Stimulated activated CD8-positive, alpha-beta memory T cell treated with anti-CD3 and anti-CD28 coated beads, Interleukin-7, amount 100 ng/mL, for 1 hour (primary cell): ENCODE measurements around the gene CYP2A13.
"Not testable (repeated sequence)": the region's sequence is repeated elsewhere in the genome, so short reads cannot be mapped to it uniquely, and the experiment has no call there.

ENCODE experiments used
- DNase-seq, 2 donors: peaks; one replicate each; pipeline ENCODE4 v3.0.0-alpha.2; 2020; ENCODE audit warnings: low read depth in 2 of 2

The CYP2A13 gene, protein sequence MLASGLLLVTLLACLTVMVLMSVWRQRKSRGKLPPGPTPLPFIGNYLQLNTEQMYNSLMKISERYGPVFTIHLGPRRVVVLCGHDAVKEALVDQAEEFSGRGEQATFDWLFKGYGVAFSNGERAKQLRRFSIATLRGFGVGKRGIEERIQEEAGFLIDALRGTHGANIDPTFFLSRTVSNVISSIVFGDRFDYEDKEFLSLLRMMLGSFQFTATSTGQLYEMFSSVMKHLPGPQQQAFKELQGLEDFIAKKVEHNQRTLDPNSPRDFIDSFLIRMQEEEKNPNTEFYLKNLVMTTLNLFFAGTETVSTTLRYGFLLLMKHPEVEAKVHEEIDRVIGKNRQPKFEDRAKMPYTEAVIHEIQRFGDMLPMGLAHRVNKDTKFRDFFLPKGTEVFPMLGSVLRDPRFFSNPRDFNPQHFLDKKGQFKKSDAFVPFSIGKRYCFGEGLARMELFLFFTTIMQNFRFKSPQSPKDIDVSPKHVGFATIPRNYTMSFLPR

DNA sequence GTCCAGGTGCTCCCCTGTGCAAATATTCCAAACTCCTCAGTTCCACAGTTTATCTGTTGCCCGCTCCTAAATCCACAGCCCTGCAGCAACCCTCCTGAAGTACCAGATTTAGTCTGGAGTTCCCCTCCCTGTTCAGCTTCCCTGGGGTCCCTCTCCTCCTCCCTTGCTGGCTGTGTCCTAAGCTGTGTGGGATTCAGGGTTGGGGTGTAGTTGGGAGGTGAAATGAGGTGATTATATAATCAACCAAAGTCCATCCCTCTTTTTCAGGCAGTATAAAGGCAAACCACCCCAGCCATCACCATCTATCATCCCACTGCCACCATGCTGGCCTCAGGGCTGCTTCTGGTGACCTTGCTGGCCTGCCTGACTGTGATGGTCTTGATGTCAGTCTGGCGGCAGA is at the start of gene CYP2A13:
Gene CYP2A13, plus strand, starts transcription at position 301 of the 400 bp plus-strand sequence. Its CDS starts 21 bp downstream, at position 322.
- no peak for DNase-seq

DNA sequence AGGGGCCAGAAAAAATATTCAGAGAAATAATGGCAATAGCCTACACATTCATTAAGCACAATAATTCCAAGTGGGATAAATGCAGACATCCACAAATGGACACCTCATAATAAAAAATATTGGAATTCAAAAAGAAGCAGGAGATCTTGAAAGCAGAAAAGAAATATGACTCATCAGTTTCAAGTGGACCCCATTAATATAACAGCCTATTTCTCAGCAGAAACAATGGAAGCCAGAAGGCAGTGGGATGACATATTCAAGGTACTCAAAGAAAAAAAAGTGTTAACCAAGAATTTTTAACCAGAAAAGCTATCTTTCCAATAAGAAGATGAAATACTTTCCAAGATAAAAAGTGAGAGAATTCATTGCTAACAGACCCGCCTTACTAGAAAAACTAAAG is 48.4 kb upstream of the CYP2A13 start:
- DNase-seq, result no peak

DNA sequence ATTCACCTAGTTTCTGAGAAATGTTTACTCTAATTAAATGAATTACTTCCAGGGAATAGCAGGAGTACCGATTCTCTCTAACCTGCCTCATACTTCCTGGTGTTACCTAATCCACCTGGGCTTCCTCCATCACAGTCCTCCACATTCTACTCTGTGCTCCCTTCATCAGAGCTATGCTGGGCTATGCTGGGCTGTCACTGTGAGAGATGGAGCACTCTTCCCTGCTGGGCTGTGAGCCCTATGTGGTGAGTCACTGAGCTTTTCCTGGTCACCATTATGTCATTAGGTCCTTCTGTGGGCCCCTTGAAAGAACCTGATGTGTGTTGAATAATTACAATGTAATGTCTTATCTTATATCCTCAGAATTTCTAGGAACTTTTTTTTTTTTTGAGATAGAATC is 43.2 kb upstream of the CYP2A13 start:
- not testable (repeated sequence) for DNase-seq

DNA sequence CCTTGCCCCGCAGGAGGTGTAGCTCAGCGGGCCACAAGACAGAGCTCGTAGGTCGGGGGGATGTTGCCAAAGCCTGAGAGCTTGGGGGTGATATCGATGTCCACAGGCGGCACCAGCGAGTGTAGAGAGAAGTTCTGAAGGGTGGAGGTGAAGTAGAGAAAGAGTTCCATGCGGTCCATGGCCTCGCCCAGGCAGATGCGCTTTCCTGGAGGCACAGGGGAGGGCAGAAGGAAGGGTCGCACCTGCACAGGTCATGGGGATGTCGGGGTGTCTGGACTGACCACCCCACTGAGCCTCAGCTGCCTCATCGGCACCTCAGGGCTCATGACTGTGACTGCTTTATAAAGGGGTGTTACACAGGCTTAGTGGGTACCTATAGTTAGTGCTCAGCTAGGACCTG is 37.8 kb upstream of the CYP2A13 start:
- DNase-seq, result no peak

DNA sequence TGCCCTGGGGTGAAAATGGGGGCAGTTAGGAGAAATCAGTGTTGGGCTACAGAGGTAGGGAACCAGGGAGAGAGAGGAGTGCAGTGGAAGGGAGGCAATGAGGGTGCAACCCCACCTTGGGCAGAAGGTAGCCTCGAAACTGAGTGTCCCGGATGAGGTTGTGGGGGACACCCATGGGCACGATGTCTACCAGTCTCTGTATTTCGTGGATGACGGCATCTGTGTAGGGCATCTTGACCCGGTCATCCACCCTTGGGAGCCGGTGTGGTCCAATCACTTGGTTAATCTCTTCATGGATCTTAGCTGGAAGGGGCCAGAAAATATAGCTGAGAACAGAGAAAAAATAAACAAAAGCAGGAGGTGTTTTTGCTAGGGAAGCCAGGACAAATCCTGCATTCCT is 36.1 kb upstream of the CYP2A13 start:
- DNase-seq, result not testable (repeated sequence)

DNA sequence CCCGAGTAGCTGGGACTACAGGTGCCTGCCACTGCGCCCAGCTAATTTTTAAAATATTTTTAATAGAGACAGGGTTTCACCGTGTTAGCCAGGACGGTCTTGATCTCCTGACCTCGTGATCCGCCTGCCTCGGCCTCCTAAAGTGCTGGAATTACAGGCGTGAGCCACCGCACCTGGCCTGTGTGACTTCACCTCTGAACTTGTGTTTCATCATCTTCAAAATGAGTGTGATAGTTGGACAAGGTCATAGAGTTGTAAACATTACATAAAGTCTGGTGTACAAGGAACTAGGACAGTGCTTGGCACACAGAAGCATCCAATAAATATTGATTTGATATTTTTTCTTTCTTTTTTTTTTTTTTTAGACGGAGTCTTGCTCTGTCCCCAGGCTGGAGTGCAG is 34.9 kb upstream of the CYP2A13 start:
- not testable (repeated sequence) for DNase-seq

DNA sequence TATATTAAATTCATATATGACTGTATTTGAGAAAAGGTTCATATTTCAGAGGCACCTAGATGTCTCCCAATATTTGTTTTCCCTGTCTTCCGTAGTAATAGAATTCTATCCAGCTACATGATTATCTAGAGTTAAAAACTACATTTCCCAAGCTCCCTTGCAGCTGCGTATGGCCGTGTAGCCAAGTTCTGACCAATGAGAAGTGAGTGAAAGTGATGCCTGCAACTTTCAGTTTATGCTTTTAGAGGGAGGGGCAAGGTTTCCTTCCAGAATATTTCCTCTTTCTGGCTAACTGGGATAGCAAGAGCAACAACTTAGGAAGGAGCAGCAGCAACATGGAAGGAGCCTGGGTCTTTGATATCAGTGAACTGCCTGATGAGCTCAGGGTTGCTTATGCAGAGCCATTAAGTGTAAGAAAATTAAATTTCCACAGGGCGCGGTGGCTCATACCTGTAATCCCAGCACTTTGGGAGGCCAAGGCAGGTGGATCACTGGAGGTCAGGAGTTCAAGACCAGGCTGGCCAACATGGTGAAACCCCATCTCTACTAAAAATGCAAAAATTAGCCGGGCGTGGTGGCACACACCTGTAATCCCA is 23.2 kb upstream of the CYP2A13 start:
- no peak for DNase-seq

DNA sequence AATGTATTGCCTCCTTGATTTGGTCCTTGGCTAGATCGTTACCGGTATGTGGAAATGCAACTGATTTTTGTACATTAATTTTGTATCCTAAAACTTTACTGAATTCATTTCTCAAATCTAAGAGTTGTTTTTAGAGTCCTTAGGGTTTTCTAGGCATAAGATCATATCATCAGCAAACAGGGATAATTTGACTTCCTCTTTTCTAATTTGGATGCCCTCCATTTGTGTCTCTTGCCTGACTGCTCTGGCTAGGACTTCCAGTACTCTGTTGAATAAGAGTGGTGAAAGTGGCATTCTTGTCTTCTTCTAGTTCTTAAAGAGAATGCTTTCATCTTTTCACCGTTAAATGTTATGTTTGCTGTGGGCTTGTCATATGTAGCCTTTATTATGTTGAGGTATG is 12.0 kb upstream of the CYP2A13 start:
- DNase-seq, result no peak

DNA sequence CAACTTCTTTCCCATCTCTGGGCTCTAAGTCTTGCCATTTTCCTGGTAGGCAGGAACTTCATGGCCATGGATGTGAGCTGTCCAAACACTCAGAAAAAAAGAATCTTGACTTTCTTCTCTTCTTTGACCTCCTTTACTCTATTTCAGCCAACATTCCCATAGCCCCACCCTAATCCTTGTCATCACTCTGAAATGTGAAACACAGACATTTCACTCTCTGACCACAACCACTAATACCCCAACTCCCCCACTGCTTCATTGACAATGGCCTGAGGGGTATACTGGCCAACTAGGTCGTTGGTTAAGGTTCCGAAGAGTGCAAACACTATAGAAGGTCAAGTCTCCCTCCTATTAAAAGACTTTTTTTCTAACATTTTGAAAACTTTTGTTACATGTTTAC is 4.7 kb upstream of the CYP2A13 start:
- DNase-seq, result no peak

DNA sequence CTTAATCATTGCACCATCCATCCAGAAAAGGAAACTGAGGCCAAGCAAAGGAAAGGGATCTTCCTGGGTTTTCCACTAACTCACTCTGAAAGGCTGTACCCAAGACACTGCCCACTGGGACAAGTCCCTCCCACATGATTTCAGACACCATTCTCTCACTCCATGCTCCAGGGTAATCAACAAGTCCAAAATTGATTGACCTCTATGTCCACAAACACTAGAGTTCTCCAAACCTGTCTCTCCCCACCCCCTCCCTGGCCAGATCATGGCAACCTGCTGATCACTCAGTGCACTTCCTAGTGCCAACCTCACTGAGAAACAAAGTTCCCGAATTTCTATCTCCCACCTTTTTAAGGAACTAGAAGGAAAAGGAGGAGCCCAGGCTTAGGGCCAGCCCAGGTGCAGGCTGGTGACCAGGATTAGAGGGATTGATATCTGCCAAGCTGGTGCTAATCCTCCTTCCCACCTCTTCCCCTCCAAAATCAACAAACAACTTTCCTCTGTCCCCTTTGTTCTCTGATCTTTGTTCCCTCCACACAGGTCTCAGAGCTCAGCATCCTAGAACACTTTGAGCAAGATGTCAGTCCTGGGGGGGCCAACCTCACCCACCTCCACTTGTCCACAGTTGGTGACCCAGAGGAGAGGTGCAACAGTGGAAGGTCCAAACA is 2.4 kb upstream of the CYP2A13 start:
- no peak for DNase-seq

DNA sequence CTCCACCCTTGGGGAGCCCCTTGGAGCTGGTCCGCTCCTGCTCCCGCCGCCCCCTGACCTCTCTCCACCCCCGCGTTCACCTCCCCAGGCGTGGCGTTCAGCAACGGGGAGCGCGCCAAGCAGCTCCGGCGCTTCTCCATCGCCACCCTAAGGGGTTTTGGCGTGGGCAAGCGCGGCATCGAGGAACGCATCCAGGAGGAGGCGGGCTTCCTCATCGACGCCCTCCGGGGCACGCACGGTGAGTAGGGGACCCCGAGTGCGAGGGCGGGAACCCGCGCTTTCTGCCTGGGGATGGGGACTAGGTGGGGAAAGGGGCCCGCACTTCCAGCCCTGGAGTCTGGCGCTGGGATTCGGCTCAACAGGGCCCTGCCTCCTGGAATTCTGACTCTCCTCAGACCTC is 1.7 kb downstream of the CYP2A13 start:
- DNase-seq, result no peak

DNA sequence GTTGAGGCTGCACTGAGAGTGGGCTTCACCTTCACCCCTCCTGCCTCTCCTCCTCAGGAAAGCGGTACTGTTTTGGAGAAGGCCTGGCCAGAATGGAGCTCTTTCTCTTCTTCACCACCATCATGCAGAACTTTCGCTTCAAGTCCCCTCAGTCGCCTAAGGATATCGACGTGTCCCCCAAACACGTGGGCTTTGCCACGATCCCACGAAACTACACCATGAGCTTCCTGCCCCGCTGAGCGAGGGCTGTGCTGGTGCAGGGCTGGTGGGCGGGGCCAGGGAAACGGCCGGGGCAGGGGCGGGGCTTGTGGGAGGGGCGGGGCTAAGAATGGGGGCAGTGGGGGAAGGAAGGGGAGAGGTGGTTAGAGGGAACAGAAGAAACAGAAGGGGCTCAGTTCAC is 7.5 kb downstream of the CYP2A13 start:
- no peak for DNase-seq

DNA sequence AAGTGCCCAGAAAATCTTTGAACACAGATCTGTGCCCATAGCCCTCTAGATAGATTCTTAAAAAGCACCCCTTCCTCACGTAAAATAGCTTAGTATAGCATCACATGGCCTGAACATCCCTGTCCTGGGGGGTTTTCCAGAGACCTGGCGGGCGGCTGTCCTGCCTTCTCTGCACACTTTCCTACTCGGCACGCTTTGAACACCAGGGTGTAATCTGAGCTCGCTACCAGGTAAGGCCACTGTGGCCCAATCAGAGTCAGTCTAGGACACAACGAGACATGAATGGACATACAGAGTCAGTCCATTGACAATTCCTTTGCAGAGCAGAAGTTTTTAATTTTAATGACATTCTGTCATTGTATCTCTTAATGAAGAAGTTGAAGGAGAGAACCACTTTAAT is 8.1 kb downstream of the CYP2A13 start:
- no peak for DNase-seq

DNA sequence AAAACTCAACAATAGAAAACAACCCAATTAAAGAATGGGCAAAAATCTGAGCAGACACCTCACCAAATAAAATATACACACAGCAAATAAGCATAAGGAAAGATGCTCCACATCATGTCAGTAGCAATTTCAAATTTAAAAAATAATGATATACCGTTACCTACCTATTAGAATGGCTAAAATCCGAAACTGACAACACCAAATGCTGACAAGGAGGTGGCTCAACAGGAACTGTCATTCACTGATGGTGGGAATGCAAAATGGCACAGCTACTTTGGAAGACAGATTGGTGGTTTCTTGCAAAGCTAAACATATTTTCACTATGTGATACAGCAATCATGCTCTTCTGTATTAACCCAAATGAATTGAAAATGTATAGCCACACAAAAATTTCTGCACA is 9.1 kb downstream of the CYP2A13 start:
- DNase-seq, result no peak

DNA sequence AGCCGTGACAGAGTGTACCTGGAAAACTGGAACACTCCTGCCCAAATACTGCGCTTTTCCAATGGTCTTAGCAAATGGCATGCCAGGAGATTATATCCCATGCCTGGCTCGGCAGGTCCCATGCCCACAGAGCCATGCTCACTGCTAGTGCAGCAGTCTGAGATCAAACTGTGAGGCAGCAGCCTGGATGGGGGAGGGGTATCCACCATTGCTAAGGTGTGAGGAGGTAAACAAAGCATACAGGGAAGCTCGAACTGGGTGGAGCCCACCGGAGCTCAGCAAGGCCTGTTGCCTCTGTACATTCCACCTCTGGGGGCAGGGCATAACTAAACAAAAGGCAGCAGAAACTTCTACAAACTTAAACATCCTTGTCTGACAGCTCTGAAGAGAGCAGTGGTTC is 10.5 kb downstream of the CYP2A13 start:
- no peak for DNase-seq

DNA sequence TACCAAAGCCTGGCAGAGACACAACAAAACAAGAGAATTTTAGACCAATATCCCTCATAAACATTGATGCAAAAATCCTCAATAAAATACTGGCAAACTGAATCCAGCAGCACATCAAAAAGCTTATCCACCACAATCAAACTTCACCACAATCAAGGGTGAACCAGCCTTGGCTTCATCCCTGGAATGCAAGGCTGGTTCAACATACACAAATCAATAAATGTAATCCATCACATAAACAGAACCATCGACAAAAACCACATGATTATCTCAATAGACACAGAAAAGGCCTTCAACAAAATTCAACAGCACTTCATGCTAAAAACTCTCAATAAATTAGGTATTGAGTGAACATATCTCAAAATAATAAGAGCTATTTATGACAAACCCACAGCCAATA is 14.0 kb downstream of the CYP2A13 start:
- not testable (repeated sequence) for DNase-seq

DNA sequence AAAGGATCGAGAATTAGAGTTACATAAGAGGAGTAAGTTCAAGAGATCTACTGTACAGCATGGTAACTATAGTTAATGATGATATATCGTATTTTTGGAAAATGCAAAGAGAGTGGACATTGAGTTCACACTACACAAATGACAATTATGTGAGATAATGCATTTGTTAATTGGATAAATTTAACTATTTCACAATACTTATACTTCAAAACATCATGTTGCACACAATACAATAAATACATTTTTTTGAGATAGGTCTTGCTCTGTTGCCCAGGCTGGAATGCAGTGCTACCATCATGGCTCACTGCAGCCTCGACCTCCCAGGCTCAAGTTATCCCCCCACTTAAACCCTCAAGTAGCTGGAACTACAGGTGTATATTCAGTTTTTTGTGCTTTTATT is 17.9 kb downstream of the CYP2A13 start:
- DNase-seq, result no peak

DNA sequence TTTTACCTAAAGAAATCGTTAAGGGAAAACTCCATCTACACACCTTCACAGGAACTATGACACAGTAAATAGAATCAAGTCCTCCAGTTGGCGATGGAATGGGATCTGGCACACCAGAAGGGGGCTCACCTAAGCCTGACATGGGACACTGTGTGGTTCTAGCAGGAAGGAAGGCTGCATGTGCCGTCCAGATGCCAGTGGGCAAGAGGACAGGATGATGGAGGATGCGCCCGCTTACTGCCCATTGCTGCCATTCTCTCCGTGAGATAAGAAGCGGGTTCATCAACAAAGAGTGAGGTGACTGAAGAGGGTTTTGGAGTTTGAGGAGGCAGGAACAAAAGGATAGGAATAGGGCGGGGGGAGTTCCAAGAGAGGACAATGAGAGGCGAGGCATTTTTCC is 23.0 kb downstream of the CYP2A13 start:
- DNase-seq, result no peak

DNA sequence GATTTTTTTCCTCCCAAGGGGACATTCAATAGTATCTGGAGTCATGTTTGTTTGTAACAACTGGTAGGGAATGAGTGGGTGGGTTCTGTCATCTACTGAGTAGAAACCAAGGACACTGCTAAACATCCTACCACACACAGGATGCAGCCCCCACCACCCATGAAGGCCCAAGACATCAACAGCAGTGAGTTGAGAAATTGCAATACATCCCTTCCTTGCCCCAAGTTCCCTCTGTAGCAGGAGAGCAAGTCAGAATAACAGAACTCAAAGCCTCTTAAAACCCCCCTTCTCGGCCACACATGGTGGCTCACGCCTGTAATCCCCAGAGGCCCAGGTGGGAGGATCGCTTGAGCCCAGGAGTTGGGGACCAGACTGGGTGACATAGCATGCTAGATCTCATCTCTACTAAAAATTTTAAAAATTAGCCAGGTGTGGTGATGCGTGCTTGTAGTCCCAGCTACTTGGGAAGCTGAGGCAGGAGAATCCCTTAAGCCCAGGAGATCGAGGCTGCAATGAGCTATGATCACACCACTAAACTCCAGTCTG is 23.6 kb downstream of the CYP2A13 start:
- no peak for DNase-seq

DNA sequence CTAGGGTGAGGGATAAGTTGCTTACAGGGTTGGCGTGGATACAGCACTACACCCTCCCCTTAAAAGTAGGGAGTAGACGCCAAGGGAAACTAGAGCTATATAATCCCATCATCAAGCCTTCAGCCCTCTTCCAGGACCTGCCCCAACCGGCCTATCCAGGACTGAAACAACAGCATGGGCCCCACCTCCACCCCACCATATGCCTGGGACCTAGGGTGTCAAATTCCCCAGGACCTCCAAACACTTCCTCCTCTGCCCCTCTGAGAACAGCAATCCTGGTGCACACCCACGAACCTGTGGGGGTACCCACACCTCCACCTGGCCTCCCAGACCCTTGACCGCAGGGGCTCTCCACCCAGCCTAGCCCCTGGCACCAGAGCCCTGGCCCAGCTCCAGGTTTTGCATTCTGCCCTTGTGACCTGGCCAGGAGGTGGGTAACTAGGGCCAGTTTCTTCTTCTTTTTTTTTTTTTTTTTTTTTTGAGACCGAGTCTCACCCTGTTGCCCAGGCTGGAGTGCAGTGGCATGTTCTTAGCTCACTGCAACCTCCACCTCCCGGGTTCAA is 24.6 kb downstream of the CYP2A13 start:
- no peak for DNase-seq

DNA sequence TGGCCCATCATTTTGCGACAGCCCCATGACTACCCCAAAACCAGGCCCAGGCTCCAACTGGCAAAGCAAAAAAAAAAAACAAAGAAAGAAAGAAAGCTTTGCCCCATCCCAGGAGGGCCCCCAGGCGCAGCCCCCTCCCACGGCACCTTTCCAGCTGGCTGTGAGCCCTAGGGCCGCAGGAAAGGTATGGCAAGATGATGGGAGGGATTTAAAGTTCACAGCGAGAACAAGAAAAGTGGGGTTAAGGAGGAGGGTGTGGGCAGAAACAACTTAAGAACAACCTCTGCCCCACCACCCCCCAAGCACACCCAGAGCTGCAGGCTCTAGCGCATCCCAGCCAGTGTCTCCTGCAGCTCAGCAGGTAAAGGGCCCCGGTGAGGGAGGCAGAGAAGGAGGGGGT is 25.9 kb downstream of the CYP2A13 start, which contains the start of gene CYP2F1:
Gene CYP2F1, plus strand, starts transcription at position 301 of the 400 bp plus-strand sequence. CDS start 1,757 bp downstream, outside the sequence.
- DNase-seq, result no peak

DNA sequence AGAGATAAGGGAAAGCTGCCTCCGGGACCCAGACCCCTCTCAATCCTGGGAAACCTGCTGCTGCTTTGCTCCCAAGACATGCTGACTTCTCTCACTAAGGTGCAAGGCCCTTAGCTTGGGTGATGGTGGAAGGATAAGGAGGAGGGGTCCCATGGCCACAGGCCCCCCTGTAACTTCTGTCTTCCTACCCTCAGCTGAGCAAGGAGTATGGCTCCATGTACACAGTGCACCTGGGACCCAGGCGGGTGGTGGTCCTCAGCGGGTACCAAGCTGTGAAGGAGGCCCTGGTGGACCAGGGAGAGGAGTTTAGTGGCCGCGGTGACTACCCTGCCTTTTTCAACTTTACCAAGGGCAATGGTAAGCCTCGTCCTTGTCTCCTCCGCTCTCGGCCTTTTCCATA is 28.0 kb downstream of the CYP2A13 start:
- DNase-seq, result no peak
